GF-D8 (cell line): Measurements from ENCODE around the gene PSMD1.
"Not testable (repeated sequence)": the region's sequence is repeated elsewhere in the genome, so short reads cannot be mapped to it uniquely, and the experiment has no call there.

Experiments
- DNase-seq: peaks from one replicate; lab custom pipeline; 2025; lab: John Stamatoyannopoulos, UW

The PSMD1 gene

GRCh38 chr2:231053846-231054245 lies 2.8 kb upstream of the PSMD1 start:
- DNase-seq: no peak

GRCh38 chr2:231057590-231057989 lies 923 bp downstream of the PSMD1 start:
- DNase-seq: no peak

GRCh38 chr2:231058761-231059550 lies 2.3 kb downstream of the PSMD1 start:
- DNase-seq: no peak

DNA sequence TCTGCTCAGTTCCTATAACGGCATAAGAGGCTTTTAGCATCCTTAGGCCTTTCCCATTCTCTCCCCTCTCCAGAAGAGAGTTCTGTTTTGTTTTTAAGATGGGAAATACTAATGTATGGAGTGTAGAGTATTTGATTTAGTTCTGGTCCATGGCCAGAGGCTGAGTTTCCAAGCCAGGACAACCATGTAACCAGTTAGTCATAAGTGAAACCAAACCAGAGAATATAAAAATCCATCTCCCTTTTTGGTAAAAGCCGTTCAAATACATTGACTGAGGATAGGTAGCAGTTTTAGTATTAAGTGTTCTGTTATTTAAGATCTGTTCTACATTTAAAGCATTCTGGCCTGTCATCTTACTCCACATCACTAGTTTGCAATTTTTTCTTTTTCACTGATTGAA lies 3.1 kb downstream of the PSMD1 start:
- DNase-seq: no peak

DNA sequence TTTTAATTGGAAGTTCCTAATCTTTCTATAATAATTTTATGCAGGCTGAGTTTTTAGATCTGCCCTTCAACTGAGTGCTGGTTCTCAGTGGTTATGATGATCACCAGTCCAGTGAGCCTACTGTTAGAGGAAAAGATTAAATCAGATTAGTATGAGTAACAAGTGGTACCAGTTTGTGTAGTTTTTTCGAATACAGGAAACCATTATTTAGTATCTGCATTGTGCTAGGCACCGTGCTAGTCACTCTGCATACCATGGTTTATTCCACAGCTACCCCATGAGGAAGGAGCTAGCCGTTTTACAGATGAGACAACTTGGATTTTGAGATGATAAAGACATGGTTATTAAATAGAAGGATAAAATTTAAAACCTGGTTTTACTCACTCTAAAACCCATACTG lies 6.1 kb downstream of the PSMD1 start:
- DNase-seq: no peak

- peak; percentile 7 for DNase-seq
Observed at GRCh38 chr2:231063347-231063746, 6.7 kb downstream of the PSMD1 start.

DNA sequence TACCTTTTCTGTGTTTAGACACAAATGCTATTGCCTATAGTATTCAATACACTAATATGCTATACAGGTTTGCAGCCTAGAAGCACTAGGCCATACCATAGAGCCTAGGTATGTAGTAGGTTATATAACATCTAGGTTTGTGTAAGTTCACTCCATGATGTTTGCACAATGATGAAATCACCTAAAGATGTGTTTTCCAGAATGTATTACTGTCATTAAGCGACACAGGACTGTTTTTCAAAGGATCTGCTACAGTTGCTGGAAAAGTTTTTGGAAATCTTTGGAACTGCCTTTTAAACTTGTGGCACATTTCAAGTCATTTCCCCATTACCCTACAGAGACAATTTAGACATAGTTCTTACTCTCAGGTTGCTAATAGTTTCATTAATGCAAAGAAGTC lies 9.3 kb downstream of the PSMD1 start:
- no peak for DNase-seq

- not testable (repeated sequence) for DNase-seq
Observed at GRCh38 chr2:231067531-231067930, 10.9 kb downstream of the PSMD1 start.

GRCh38 chr2:231068525-231069222 lies 12.0 kb downstream of the PSMD1 start:
- no peak for DNase-seq

GRCh38 chr2:231069379-231070054 lies 12.8 kb downstream of the PSMD1 start:
- no peak for DNase-seq

DNA sequence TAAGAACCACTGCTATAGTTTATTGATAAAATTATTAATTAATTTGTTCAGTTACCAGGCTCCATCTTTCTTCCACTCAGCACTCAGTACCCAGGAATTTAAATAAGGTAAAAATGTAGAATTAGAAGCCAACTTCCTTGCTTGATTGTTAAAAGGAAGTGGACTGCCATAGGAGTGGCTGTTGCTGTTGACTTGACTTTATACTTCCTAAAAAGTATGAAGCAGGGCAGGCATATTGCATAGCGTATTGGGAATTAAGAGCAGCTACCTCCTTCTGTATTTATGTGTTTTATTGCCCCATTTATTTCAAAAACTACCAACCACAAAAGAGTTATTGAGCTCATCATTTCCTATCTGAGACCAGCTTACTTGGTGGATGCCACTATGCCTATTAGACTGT lies 27.9 kb downstream of the PSMD1 start:
- no peak for DNase-seq

GRCh38 chr2:231088754-231089153 lies 32.1 kb downstream of the PSMD1 start:
- no peak for DNase-seq

- DNase-seq: no peak
Observed at GRCh38 chr2:231093933-231094332, 37.3 kb downstream of the PSMD1 start.

GRCh38 chr2:231094736-231095346 lies 38.2 kb downstream of the PSMD1 start:
- no peak for DNase-seq

- no peak for DNase-seq
Observed at GRCh38 chr2:231099918-231100317, 43.3 kb downstream of the PSMD1 start.

- DNase-seq: not testable (repeated sequence)
Observed at GRCh38 chr2:231100321-231100720, 43.7 kb downstream of the PSMD1 start.

- no peak for DNase-seq
Observed at GRCh38 chr2:231100990-231101389, 44.3 kb downstream of the PSMD1 start.

- no peak for DNase-seq
Observed at GRCh38 chr2:231102772-231103171, 46.1 kb downstream of the PSMD1 start.

DNA sequence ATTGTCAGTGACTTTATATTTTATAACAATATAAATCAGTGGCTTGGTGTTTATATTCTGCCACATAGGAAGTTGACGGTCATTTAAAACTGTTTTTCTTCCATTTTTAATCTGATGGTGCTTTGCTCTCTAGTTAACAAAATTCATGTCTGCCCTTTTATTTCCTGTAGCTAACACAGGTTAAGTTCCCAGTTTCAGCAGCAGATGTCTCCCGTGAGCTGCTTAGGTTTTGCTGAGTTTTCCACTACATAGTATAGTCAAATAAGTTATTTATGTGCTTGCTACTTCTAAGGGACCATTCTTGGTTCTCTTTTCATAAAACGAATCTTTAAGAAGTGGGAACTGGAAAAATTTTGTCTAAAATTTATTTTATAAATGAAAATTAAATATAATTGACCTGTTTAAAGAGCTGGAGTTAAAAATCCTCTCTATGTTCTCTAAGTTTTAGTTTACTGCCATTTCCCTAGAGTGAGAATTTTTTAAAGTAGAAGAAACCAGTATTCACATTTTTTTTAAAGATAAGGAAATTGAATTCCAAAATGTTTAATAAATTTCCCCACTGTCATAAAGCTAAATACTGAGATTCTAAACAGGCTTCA lies 47.5 kb downstream of the PSMD1 start:
- DNase-seq: peak; percentile 20

GRCh38 chr2:231110551-231110950 lies 53.9 kb downstream of the PSMD1 start:
- no peak for DNase-seq

DNA sequence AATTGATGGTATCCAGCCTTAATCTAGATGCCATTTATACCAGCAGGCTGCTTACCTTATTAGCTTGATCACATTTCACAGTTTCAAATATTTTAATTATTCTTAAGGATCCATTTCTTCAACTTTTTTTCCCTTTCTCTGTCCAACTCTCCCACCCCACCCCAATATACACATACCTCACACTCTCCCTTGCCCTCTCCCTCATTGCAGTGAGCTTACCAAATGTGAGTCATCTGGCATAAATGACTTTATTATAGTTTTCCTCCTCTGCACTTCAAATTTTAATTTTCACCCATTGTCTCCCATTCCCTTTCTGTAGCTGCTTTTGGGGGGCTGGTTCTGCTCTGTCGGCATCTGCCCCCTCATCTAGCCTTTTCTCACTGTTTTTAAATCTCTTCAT lies 55.3 kb downstream of the PSMD1 start:
- no peak for DNase-seq

DNA sequence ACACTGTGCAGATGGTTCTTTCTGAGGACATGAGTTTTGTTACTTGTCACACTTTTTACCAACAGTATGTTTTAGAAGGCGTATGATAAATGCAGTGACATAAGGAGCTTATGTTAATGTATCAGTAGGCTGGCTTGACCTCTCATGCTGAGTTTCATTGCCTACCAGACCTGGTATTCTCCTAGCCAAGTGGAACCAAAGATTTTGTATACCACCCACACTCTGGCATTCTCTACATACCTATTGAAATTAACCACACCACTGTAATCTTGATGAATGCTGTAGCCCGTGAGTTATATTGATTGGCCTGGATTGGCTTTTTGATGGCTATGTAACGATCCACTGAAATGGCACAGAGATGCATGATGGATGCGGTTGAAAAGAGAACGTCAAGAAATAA lies 56.8 kb downstream of the PSMD1 start:
- no peak for DNase-seq
